Ovary (tissue), 3 donors: ENCODE data around the gene LRP1B.

Experiments used
- EP300 ChIP-seq: sonication (generic); formaldehyde crosslinking; IDR thresholded peaks from one replicate; pipeline ENCODE4 v1.6.1; 2017; ENCODE audit warnings: antibody characterized with exemption
- POLR2A ChIP-seq: fragments of 450-650 bp; IDR thresholded peaks from one replicate; pipeline ENCODE4 v1.6.1; 2017; ENCODE audit warnings: antibody characterized with exemption, mild to moderate bottlenecking, moderate library complexity
- TF ChIP-seq, protein P1 (sequence below), 3 donors: fragments of 450-650 bp in 2 of 3; fragments of 200-600 bp in 1 of 3; IDR thresholded peaks; one replicate each; pipeline versions ENCODE4 v1.5.1 to v1.8.0; 2016 to 2022; ENCODE audit warnings: antibody characterized with exemption in 3 of 3, mild to moderate bottlenecking in 1 of 3
- donor health status: DM: no; HTN: no; CAD: no.

DNA sequence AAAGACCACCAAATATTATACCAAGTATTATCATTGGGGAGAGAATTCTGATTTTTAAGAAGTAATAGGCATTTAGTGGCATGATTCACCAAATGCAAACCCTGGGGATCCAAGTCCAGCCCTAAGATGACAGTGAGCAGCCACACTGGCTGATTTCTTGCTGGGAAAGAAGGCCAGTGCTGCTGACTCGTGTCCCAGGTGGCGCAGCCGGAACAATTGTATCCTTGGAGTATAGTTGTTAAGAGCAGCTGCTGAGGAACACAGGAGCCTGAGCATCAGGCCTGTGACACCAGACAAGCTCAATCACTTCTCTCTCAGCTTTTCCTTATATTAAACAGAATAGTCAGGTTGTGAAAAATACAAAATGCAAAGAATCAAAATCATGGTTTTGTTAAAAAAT, 48.4 kb downstream of the LRP1B start:
- TF ChIP-seq, protein P1, sequence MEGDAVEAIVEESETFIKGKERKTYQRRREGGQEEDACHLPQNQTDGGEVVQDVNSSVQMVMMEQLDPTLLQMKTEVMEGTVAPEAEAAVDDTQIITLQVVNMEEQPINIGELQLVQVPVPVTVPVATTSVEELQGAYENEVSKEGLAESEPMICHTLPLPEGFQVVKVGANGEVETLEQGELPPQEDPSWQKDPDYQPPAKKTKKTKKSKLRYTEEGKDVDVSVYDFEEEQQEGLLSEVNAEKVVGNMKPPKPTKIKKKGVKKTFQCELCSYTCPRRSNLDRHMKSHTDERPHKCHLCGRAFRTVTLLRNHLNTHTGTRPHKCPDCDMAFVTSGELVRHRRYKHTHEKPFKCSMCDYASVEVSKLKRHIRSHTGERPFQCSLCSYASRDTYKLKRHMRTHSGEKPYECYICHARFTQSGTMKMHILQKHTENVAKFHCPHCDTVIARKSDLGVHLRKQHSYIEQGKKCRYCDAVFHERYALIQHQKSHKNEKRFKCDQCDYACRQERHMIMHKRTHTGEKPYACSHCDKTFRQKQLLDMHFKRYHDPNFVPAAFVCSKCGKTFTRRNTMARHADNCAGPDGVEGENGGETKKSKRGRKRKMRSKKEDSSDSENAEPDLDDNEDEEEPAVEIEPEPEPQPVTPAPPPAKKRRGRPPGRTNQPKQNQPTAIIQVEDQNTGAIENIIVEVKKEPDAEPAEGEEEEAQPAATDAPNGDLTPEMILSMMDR (IDR thresholded peaks at IDR 0.05): no peak
- no peak for TF ChIP-seq POLR2A
- TF ChIP-seq EP300: no peak
